ENCODE results near the gene ID1.
"Not testable (repeated sequence)": the region's sequence is repeated elsewhere in the genome, so short reads cannot be mapped to it uniquely, and the experiment has no call there.

Gene ID1

DNA sequence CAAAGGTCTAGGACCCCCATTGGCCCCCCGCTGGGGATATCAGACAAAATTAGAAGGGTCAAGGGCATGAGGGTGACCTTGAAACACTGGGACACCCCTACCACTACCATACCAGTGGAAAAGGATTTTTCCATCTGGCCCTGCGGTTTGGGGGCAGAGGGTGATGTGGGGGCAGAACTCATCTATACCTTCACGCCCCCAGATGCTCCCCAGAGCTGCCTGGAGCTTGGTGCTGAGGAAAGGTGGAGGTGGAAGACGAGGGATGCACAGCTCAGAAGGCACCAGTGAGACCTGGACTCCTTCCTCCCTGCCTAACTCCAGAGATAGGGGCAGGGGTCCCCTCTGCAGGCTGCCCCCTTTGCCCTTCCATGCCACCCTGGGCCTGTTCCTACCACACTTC lies 33.7 kb downstream of the ID1 start:
- no peak for DNase-seq

DNA sequence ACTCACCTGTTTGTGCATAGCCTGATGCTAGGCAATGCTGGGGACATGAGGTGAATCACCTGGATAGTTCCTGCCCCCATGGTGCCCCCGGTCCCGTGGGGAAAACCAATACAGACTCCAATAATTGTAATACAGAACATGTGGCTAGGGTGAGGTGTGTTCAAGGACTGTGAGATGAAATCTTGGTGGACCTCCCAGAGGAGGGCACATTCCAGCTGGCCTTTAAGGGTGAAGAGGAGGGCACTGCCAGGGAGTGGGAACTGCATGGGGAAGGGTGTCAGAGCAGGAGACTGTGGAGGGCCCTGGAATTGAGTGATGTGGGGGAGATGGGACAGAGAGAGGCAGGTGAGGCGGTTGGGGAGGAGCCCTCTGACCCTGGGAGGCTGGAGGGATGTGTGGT lies 35.2 kb downstream of the ID1 start:
- no peak for DNase-seq

DNA sequence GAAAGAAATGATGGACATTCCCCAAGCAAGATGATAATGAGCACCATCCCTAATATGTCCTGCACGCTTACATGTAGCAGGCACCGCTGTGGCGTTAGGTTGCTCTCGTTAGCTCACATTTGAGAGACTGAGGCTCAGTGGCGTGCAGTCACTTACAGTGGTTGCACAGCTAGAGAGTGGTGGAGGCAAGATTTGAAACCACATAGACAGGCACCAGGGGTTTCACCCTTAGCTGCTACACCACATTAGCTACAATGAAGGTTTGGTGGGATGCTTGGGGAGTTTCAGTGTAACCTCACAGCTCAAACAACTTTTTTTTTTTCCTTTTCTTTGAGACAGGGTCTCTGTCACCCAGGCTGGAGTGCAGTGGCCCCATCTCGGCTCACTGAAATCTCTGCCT lies 36.3 kb downstream of the ID1 start:
- no peak for DNase-seq

DNA sequence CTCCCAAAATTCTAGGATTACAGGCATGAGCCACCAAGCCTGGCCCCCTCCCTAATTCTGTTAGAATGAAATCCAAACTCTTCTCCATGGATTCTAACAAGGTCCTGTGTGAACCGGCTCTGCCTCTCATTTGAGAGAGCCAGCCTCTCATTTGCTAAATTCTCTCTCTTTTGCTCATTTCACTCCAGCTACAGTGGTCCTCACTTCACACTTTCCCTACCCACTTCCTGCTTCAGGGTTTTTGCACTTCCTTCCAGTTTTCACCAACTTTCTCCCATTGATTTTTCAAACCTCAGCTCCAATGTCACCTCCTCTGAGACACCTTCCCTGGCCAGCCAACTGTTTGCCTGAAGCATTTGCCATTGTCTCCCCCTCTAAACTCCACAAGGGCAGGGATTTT lies 37.7 kb downstream of the ID1 start:
- no peak for DNase-seq

DNA sequence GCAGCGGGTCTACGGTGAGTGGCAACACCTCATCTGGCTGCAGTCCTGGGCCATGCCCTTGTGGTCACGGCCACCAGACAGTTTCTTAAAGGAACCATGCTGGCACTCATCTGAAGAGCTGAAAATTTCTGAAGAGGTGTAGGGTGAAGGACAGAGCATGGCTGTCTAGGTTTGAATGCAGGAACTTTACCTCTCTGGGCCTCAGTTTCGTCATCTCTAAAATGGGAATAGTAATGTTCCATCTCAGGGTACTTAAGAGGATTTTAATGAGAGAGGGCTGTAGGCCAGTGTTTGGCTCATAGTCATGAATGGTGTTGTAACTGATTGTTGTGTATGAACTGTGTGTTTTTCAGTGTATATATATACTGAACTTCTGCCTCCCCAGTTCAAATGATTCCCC lies 38.4 kb downstream of the ID1 start:
- DNase-seq = no peak

DNA sequence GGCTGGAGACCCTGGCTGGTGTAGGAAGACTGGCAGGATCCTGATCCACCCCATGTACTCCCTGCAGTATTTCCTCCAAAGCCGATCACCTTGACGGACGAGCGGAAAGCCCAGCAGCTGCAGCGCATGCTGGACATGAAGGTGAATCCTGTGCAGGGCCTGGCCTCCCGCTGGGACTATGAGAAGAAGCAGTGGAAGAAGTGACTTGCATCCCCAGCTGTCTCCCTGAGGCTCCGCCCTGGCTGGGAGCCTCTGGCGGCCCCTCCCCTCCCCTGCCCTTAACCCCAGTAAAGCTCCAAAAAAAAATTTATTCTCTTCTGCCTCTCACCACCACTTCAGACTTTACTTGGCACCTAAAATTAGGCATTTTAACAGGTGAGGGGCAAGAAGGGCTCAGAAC lies 39.6 kb downstream of the ID1 start:
- no peak for DNase-seq

DNA sequence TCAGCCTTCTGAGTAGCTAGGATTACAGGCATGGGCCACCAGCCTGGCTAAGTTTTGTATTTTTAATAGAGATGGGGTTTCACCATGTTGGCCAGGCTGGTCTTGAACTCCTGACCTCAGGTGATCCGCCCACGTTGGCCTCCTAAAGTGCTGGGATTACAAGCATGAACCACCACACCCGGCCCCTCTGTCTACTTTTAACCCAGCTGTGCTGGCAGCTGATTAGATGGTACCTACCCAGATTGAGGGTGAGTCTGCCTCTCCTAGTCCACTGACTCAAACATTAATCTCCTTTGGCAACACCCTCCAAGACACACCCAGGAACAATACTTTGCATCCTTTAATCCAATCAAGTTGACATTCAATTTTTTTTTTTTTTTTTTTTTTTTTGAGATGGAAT lies 43.0 kb downstream of the ID1 start:
- not testable (repeated sequence) for DNase-seq

DNA sequence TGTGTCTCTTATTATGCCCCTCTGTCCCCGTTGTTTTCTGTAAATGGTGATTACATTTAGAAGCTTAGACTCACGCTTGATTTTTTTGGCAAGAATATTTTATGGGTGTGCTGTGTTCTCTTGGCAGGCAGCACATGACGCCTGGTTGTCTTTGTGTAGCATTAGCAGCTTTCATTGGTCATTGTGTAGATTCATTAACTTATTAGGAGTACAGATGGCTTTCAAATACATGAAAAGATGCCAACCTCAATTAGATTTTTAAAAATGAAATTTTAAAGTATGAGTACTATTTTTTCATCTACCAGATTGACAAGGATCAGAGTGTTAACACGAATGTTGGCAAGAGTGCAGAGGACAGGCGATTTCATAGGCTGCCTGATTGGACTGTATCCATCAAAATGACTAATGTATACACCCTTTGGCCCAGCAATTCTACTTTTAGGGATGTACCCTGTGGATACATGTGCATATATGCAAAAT lies 47.9 kb downstream of the ID1 start:
- no peak for DNase-seq

DNA sequence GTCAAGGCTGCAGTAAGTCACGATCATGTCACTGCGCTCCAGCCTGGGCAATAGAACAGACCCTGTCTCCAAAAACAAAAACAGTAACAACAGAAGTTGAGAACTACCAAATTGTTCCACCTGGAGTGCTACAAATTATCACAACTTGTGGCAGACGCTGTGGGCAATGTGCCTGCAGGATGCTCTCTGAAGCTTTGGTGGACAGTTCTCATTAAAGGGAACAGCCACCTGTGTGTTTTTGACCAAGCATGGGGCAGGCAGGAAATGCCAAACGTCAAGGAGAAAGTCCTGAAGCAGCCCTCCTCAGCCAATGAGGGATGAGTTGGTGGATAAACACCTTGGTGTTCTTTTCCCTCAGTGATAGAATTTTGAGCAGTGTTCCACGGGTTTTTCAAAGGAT lies 48.5 kb downstream of the ID1 start:
- no peak for DNase-seq

DNA sequence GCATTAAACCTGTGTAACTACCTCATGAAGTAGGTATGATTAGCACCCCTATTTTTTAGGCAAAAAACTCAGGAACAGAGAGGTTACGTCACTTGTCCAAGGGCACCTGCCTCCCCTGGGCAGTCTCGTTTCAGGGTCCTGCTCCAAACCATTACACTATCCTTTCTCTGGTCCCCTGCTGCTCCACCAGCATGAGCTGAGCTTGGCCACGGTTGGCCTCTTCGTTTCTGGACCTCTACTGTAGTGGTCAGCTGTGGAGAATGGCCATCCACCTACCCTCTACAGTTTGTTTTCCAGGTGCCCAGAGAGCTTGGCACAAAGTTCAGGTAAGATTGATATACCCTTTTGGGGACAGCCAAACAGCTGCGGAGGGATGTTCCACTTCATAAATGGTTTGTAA lies 49.4 kb downstream of the ID1 start:
- DNase-seq = no peak
